Adipose tissue (tissue), 3 donors: ENCODE results near the gene PNKP. TPM values are rescaled to one million over a fixed set of nuclear protein-coding genes. Genes with fewer than 3 reads are reported as not detected.
"Not testable (repeated sequence)": the region's sequence is repeated elsewhere in the genome, so short reads cannot be mapped to it uniquely, and the experiment has no call there.

Experiments used
- H3K27ac ChIP-seq: one replicate; pipeline ENCODE4 v1.5.1; 2013; ENCODE audit warnings: low read depth, low read length
- WGBS, 3 donors: extraction: QIAGEN DNeasy Blood & Tissue Kit; methylation state at CpG; one replicate each; pipeline ENCODE4 v1.1.7; 2013; 5-methylcytosine and 5-hydroxymethylcytosine counted together
- polyA plus RNA-seq, 3 donors: library from polyadenylated mRNA; stranded (reverse); fragments of 200-250 nt; gene quantifications; one replicate each; pipeline ENCODE4 v1.2.3, GENCODE V29; 2013
- donor health status: healthy with polysubstance abuse.
- donor health status: Bipolar disorder and iron deficiency.
- donor health status: healthy.

Gene PNKP
- polyA plus RNA-seq, 3 donors: 29.7 to 50.9 (median 45.8) TPM

DNA sequence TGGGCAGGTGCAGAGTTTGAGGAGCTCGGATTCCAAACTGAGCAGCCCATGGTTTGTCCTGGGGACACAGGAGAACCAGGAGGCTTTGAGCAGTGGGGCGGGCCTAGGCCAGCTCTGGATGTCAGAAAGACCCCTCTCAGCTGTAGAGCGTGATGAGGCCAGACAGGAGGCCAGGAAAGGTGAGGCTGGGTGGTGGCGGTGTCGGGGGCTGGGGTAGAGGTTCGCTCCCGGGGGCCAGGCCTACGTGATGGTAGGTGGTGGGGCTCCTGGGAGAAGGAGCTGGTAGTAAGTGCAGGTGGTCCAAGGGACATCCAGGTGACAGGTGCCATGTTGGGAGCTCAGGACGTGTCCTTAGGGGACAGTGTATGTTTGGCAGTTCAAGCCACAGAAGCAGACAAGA is 30.0 kb downstream of the PNKP start:
- no peak overlapping the region for H3K27ac ChIP-seq
- 95 to 98% (median 97%) methylated on average over 9 of the region's 9 CpGs for WGBS, 3 donors

DNA sequence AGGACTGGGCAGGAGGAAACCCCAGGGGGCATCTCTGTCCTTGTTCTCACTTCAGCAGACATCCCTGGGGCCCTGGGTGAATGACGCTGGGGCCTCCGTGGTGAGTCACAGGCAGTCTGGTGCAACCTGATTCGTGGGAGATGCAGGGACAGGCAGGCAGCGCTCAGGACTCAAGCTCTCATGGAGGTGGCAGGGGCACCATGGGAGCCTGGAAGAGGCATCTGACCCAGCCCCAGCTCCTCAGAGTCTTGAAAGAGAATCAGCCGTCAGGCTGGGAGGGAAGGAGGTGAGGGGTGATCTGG is 30.4 kb downstream of the PNKP start:
- no peak overlapping the region for H3K27ac ChIP-seq
- 85 to 88% (median 88%) methylated on average over 5 of the region's 5 CpGs for WGBS, 3 donors

- no peak overlapping the region for H3K27ac ChIP-seq
- 95% methylated on average over 20 of the region's 20 CpGs for WGBS, 3 donors
Measured at GRCh38 chr19:49836176-49837008, 31.0 kb downstream of the PNKP start.

- no peak overlapping the region for H3K27ac ChIP-seq
- 93 to 98% (median 95%) methylated on average over 9 to 12 of the region's 12 CpGs for WGBS, 3 donors
Measured at GRCh38 chr19:49835562-49835961, 31.8 kb downstream of the PNKP start.

DNA sequence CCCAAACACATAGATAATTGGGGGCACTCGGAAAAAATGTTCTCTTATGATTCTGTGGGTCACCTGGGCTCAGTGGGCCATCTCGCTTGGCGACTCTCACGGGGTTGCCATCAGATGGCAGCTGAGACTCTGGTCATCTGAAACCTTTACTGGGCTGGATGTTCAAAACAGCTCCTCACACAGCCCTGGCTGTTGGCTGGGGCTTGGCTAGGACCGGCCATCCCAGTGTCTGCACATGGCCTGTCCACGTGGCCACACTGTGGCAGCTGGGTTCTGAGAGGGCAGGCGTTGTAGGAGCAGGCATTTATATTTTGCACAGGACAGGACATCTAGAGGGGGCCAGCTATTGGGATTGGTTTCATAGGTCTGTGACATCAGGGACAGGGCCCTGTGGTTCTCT is 33.8 kb downstream of the PNKP start:
- WGBS, 3 donors: 87 to 97% (median 92%) methylated on average over 7 of the region's 7 CpGs
- no peak overlapping the region for H3K27ac ChIP-seq

GRCh38 chr19:49832556-49832955 is 34.8 kb downstream of the PNKP start:
- 50 to 78% (median 58%) methylated on average over 9 of the region's 9 CpGs for WGBS, 3 donors

DNA sequence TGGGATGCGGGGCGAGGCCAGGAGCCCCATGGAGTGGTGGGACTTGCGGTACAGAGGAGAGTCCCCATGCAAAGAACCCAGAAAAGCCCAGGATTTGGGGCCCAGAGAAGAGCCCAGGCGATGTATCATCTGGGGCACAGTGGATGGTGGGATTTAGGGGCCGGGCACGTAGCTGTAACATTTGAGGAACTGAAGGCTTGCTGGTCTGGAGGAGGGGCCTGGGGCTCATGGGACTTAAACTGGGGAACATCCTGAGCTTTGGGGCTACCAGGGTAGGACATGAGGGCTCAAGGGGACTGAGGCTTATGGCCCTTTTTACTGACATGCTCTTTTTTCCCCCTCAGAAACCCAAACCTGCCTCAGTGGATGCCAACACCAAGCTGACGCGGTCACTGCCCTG is 35.8 kb downstream of the PNKP start:
- WGBS, 3 donors: 79 to 95% (median 84%) methylated on average over 8 of the region's 8 CpGs
- no peak overlapping the region for H3K27ac ChIP-seq

More at GRCh38 chr19:49832556-49832955, 34.8 kb downstream of the PNKP start:
- H3K27ac ChIP-seq: no peak overlapping the region

DNA sequence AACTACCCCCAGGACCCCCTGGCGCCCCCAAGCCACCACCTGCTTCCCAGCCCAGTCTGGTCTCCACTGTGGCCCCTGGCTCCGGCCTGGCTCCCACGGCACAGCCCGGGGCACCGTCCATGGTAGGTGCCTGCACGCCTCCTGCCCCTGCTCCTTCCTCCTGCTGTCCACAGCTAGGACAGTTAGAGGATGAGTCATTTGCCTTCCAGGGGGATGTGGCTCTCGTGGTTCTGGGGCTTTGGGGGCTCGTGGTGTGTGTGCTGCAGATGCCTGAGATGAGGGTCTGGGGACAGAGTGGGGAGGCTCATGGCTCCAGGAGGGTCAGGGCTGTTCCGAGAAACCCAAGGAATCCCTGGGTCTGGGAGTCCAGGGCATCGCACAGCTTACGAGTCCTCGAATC is 36.6 kb downstream of the PNKP start:
- 81 to 94% (median 86%) methylated on average over 12 of the region's 12 CpGs for WGBS, 3 donors
- H3K27ac ChIP-seq: no peak overlapping the region

- no peak overlapping the region for H3K27ac ChIP-seq
- 94 to 95% (median 94%) methylated on average over 13 to 18 of the region's 18 CpGs for WGBS, 3 donors
Measured at GRCh38 chr19:49829721-49830120, 37.7 kb downstream of the PNKP start.

DNA sequence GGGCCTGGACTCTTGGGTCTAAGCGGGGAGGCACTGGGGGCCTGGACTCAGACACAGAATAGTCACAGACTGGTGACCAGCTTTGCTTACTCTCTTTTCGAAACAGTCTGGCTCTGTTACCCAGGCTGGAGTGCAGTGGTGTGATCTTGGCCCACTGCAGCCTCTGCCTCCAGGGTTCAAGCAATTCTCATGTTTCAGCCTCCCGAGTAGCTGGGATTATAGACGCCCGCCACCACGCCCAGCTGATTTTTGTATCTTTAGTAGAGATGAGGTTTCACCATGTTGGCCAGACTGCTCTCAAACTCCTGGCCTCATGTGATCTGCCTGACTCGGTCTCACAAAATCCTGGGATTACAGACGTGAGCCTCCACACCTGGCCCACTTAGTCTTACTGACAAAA is 38.2 kb downstream of the PNKP start:
- no peak overlapping the region for H3K27ac ChIP-seq
- 92 to 95% (median 95%) methylated on average over 8 of the region's 8 CpGs for WGBS, 3 donors

DNA sequence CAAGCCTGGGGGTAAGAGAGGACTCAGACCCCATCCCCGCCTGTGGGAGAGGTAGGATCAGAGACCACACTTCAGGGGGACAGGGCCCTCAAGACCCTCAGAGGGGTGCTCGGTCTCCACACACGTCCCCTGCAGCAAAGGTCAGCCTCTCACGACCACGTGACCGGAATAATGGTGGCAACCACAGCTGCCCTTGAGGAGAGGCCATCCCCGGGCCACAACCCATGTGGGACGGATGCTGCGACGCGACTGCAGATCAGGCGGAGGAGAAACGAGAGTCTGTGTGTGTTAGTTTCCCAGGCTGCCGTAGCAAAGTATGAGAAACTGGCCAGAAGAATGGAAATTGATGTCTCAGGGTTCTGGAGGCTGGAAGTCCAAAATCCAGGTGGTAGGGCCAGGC is 40.3 kb downstream of the PNKP start:
- 86 to 91% (median 91%) methylated on average over 14 of the region's 14 CpGs for WGBS, 3 donors
- no peak overlapping the region for H3K27ac ChIP-seq

DNA sequence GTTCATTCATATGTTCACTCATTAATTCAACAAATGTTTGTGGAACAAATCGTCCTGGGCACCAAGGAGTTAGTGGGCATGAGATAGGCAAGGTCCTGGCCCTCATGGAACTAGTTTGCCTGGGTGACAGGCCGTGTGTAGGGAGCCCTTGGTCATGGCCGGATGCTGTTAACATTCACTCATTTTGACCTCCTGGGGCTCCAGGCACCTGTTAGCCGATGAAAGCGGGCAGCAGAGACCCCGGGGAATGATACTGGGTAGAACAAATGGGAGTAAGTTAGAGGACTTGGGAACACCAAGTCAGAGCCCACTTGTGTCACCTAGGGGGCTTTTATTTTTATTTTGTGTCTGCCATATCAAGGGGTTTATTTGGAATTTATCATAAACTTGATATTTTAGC is 42.7 kb downstream of the PNKP start:
- H3K27ac ChIP-seq: no peak overlapping the region
- 81 to 92% (median 90%) methylated on average over 6 of the region's 6 CpGs for WGBS, 3 donors

- H3K27ac ChIP-seq: no peak overlapping the region
- WGBS, 3 donors: 82 to 95% (median 89%) methylated on average over 12 of the region's 12 CpGs
Measured at GRCh38 chr19:49823472-49823871, 43.9 kb downstream of the PNKP start.

- no peak overlapping the region for H3K27ac ChIP-seq
- 42 to 82% (median 77%) methylated on average over 10 of the region's 10 CpGs for WGBS, 3 donors
Measured at GRCh38 chr19:49820125-49820524, 47.3 kb downstream of the PNKP start.

DNA sequence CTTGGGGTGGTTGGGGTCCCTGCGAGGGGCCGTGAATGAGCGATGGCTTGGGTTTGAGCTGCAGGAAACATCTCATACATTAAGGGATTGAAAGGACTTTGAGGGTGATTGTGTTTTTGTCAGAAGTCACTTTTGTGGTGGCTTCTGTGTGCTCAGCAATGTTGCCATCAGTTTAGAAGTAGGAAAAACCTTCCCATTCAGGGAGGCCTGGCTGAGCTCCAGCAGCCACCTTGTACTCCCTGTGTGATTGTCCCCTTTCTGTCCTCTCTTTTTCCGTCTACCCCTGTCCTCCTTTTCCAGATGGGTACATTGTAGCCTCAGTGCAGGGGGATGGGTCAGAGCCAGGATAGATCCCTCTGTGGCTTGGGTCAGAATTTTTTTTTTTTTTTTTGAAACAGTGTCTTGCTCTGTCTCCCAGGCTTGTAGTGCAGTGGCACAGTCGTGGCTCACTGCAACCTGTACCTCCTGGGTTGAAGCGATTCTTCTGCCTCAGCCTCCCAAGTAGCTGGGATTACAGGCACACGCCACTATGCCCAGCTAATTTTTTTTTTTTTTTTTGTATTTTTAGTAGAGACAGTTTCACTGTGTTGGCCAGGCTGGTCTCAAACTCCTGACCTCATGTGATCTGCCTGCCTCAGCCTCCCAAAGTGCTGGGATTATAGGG is 47.8 kb downstream of the PNKP start:
- H3K27ac ChIP-seq: not testable (repeated sequence)
- 51 to 87% (median 86%) methylated on average over 6 to 7 of the region's 7 CpGs for WGBS, 3 donors

GRCh38 chr19:49818649-49819370 is 48.6 kb downstream of the PNKP start:
- WGBS, 3 donors: 15 to 31% (median 23%) methylated on average over 16 of the region's 16 CpGs
- H3K27ac ChIP-seq: peak overlapping the region; percentile 79

- WGBS, 3 donors: 0 to 1% (median 1%) methylated on average over 56 to 57 of the region's 57 CpGs
- H3K27ac ChIP-seq: peak within 1 kb of the TSS; percentile 79
Measured at GRCh38 chr19:49817964-49818648, 49.3 kb downstream of the PNKP start, which contains the start of gene MED25. Gene MED25, plus strand, starts transcription at chr19:49818289. Its CDS starts 53 bp downstream, at chr19:49818342.

DNA sequence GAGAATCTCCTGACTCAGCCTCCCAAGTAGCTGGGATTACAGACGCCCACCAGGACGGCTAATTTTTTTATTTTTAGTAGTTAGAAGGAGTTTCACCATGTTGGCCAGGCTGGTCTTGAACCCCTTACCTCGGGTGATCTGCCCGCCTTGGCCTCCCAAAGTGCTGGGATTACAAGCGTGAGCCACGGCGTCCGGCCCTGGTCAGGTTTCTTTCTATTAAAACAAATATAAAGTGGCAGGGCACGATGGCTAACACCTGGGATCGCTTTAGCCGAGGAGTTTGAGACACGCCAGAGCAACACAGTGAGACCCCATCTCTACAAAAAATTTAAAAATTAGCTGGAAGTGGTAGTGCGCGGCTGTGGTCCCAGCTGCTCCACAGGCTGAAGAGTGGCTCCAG is 50.8 kb downstream of the PNKP start:
- WGBS, 3 donors: 71 to 83% (median 80%) methylated on average over 14 of the region's 14 CpGs
- H3K27ac ChIP-seq: peak overlapping the region; percentile 29

DNA sequence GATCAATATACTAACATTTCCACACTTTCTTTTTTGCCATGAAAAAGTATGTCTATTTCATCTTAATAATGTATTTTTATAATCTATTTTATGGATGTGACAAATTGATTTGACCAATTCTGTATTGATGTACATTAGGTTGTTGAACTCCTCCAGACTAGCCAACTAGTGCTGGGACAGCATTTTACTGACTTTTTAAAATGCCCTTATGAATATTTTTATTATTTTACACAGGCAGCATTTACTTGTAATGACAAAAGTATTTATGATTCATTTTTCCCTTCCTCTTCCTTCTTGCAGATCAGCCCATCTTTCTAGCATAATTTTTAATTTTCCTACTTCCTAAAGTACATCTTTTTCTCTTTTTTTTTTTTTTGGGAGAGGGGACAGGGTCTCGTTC is 53.4 kb downstream of the PNKP start:
- H3K27ac ChIP-seq: no peak overlapping the region
- 65 to 82% (median 72%) methylated on average over 1 of the region's 1 CpG for WGBS, 3 donors
